ENCODE results near the gene ANAPC7. TPM values are rescaled to one million over a fixed set of nuclear protein-coding genes. Genes with fewer than 3 reads are reported as not detected.

The ANAPC7 gene
- total RNA-seq = 33.1 and 39.1 TPM in 2 replicates

GRCh38 chr12:110403146-110403975 is at the start of gene ANAPC7:
TSS of gene ANAPC7 (minus strand) at chr12:110403708. CDS start at chr12:110403627, 81 bp downstream.

GRCh38 chr12:110449799-110450497 is 46.4 kb upstream of the ANAPC7 start, which contains the start of gene ARPC3:
TSS of gene ARPC3 (minus strand) at chr12:110450337. CDS start at chr12:110450260, 77 bp downstream.

Small RNA genes within 50 kb of the gene (small RNA-seq; reads per million reads assigned to genes)
- not detected for gene RN7SL769P

Other genes with a start within 250 kb of the ANAPC7 start
- gene ATP2A2, start 122.5 kb downstream of the ANAPC7 start, total RNA-seq = 101 and 158 TPM in 2 replicates
- 186 and 233 TPM in 2 replicates for gene ARPC3, start 46.6 kb upstream of the ANAPC7 start, total RNA-seq
- gene GPN3, start 64.5 kb upstream of the ANAPC7 start, total RNA-seq = 14.3 and 17.8 TPM in 2 replicates
- 22.4 and 25.2 TPM in 2 replicates for gene FAM216A, start 65.1 kb upstream of the ANAPC7 start, total RNA-seq
- 47.9 and 69.1 TPM in 2 replicates for gene VPS29, start 98.4 kb upstream of the ANAPC7 start, total RNA-seq
- gene RAD9B, start 98.6 kb upstream of the ANAPC7 start, total RNA-seq = 0.37 and 0.59 TPM in 2 replicates
- gene PPTC7, start 179.6 kb upstream of the ANAPC7 start, total RNA-seq = 9.9 and 13.9 TPM in 2 replicates
- 25.2 and 34.2 TPM in 2 replicates for gene TCTN1, start 210.4 kb upstream of the ANAPC7 start, total RNA-seq

Data from subcutaneous preadipocyte (primary cell).